Uterus (tissue), 2 donors: ENCODE results near the gene DHX38.

ENCODE experiments used
- POLR2A ChIP-seq, 2 donors: fragments of 450-650 bp; IDR thresholded peaks; one replicate each; pipeline ENCODE4 v1.6.1; 2016; ENCODE audit warnings: antibody characterized with exemption in 2 of 2, mild to moderate bottlenecking in 1 of 2, moderate library complexity in 1 of 2
- TF ChIP-seq, protein P1 (sequence below), 4 experiments: fragments of 200-600 bp in 2 of 4; fragments of 450-650 bp in 2 of 4; sonication (generic) in 2 of 4; IDR thresholded peaks; one replicate each; pipeline ENCODE4 v1.5.1; 2016 to 2019; ENCODE audit warnings: antibody characterized with exemption in 4 of 4, mild to moderate bottlenecking in 2 of 4, moderate library complexity in 1 of 4

DNA sequence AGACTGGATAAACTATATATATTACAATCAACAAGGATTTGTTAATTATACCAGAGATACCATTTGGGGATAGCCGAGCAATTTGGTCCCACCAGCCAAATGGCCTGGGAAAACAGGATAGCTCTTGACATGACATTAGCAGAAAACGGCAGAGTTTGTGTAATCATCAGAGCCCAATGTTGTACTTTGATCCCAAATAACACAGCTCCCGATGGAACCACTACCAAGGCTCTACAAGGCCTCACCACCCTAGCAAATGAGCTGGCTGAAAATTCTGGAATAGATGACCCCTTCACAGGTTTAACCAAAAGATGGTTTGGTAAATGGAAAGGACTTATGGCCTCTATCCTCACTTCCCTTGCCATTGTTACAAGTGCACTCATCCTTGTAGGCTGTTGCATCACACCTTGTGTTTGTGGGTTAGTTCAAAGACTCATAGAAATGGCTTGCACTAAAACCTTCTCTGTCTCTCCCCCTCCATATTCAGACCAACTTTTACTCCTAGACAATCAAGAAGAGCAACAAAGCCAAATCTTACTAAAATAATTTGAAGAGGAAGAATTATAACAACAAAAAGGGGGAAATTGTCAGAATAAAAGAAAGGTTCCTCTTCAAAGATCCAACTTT, 9.8 kb upstream of the DHX38 start:
- TF ChIP-seq, protein P1, sequence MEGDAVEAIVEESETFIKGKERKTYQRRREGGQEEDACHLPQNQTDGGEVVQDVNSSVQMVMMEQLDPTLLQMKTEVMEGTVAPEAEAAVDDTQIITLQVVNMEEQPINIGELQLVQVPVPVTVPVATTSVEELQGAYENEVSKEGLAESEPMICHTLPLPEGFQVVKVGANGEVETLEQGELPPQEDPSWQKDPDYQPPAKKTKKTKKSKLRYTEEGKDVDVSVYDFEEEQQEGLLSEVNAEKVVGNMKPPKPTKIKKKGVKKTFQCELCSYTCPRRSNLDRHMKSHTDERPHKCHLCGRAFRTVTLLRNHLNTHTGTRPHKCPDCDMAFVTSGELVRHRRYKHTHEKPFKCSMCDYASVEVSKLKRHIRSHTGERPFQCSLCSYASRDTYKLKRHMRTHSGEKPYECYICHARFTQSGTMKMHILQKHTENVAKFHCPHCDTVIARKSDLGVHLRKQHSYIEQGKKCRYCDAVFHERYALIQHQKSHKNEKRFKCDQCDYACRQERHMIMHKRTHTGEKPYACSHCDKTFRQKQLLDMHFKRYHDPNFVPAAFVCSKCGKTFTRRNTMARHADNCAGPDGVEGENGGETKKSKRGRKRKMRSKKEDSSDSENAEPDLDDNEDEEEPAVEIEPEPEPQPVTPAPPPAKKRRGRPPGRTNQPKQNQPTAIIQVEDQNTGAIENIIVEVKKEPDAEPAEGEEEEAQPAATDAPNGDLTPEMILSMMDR (IDR thresholded peaks at IDR 0.05): no peak
- no peak for TF ChIP-seq POLR2A (IDR thresholded peaks at IDR 0.05)
